GM12878 (cell line): ENCODE results near the gene TP53I3. TPM values are rescaled to one million over a fixed set of nuclear protein-coding genes. Genes with fewer than 3 reads are reported as not detected.

ENCODE experiments used
- ATAC-seq: fragments of 200-7000 bp; cut with Tn5 transposase; 3 replicates; pipeline ENCODE4 v1.9.1; 2020; ENCODE audit warnings: mild to moderate bottlenecking, moderate library complexity
- BruUV-seq: library from RNA; stranded (reverse); fragments of 400-500 nt; replicated peaks from 2 replicates; lab custom pipeline; 2021; lab: Mats Ljungman, UMichigan
- CTCF ChIA-PET: fragments of 300-600 bp; sonication (Branson Sonifier 250); formaldehyde crosslinking; extraction: SDS; loops from one replicate; lab custom pipeline; 2021; ENCODE audit warnings: inconsistent platforms; lab: Yijun Ruan, JAX
- POLR2A ChIA-PET: fragments of 350-600 bp; formaldehyde crosslinking; extraction: SDS; loops from one replicate; lab custom pipeline; 2021; ENCODE audit warnings: inconsistent platforms; lab: Charles Lee
- RAD21 ChIA-PET: fragments of 300-600 bp; sonication (Branson Sonifier 250); formaldehyde crosslinking; loops from one replicate; lab custom pipeline; 2023; ENCODE audit warnings: antibody characterized with exemption; ENCODE audit not compliant: unreplicated experiment; lab: Charles Lee
- SMC1A ChIA-PET: fragments of 300-600 bp; sonication (Branson Sonifier 250); formaldehyde crosslinking; loops from one replicate; lab custom pipeline; 2023; ENCODE audit not compliant: unreplicated experiment, uncharacterized antibody; lab: Charles Lee
- DNase-seq: peaks from one replicate; pipeline ENCODE4 v3.0.0-alpha.2; 2011; ENCODE audit warnings: low read depth, low spot score
- FAIRE-seq: peaks from 3 replicates; lab custom pipeline; 2011; peaks lifted over from hg19 to GRCh38; lab: Jason Lieb, UNC
- H2AFZ ChIP-seq: 2 replicates; pipeline ENCODE4 v1.6.0; 2011; ENCODE audit warnings: low read depth, low read length, control low read depth; ENCODE audit not compliant: control insufficient read depth
- H3K27ac ChIP-seq: 2 replicates; pipeline ENCODE4 v1.5.1; 2011; ENCODE audit warnings: control low read depth; ENCODE audit not compliant: control insufficient read depth, insufficient read depth
- H3K27me3 ChIP-seq, 2 experiments: replicated peaks in 1 of 2; 2 replicates each; pipeline versions ENCODE4 v1.6.0 to v1.6.1; 2011; ENCODE audit warnings: low read length in 1 of 2; ENCODE audit not compliant: control insufficient read depth in 2 of 2, insufficient read depth in 2 of 2
- H3K36me3 ChIP-seq, 2 experiments: 2 replicates each; pipeline ENCODE4 v1.5.1; 2011; ENCODE audit warnings: low read length in 1 of 2; ENCODE audit not compliant: control insufficient read depth in 2 of 2, insufficient read depth in 2 of 2
- H3K4me1 ChIP-seq: 2 replicates; pipeline ENCODE4 v1.6.1; 2011; ENCODE audit warnings: mild to moderate bottlenecking, low read length, moderate library complexity, mixed read lengths; ENCODE audit not compliant: control insufficient read depth, insufficient read depth
- H3K4me2 ChIP-seq: 2 replicates; pipeline ENCODE4 v1.6.0; 2011; ENCODE audit warnings: control low read depth; ENCODE audit not compliant: control insufficient read depth, insufficient read depth
- H3K4me3 ChIP-seq: fragments of 200-600 bp; sonication (generic); 2 replicates; pipeline ENCODE4 v1.5.1; 2016
- H3K79me2 ChIP-seq: 2 replicates; pipeline ENCODE4 v1.6.0; 2011; ENCODE audit warnings: low read length; ENCODE audit not compliant: control insufficient read depth, insufficient read depth
- H3K9ac ChIP-seq: 2 replicates; pipeline ENCODE4 v1.8.0; 2011; ENCODE audit warnings: low read length, control low read depth, mixed read lengths; ENCODE audit not compliant: control insufficient read depth, insufficient read depth
- H3K9me3 ChIP-seq: replicated peaks from 3 replicates; pipeline ENCODE4 v1.5.1; 2011; ENCODE audit warnings: mild to moderate bottlenecking, low read length; ENCODE audit not compliant: control insufficient read depth, insufficient read depth
- H4K20me1 ChIP-seq: 2 replicates; pipeline ENCODE4 v1.6.0; 2011; ENCODE audit not compliant: control insufficient read depth, insufficient read depth
- ATF3 ChIP-seq: IDR thresholded peaks from 2 replicates; pipeline ENCODE4 v1.6.1; 2011; ENCODE audit warnings: low read depth, mild to moderate bottlenecking, low read length, moderate library complexity, borderline replicate concordance; ENCODE audit errors: extremely low read depth
- BRCA1 ChIP-seq: IDR thresholded peaks from 2 replicates; pipeline ENCODE4 v1.6.1; 2011; ENCODE audit warnings: low read depth, low read length, improper control_type of control experiment
- HSF1 ChIP-seq: fragments of 150-350 bp; IDR thresholded peaks from 2 replicates; pipeline ENCODE4 v1.6.1; 2014; ENCODE audit warnings: mild to moderate bottlenecking, low read depth, low read length
- NFYB ChIP-seq: IDR thresholded peaks from 2 replicates; pipeline ENCODE4 v1.6.1; 2011; ENCODE audit warnings: low read depth, mild to moderate bottlenecking, low read length, improper control_type of control experiment, moderate library complexity; ENCODE audit not compliant: insufficient read depth
- PAX8 ChIP-seq: fragments of 450-650 bp; IDR thresholded peaks from 2 replicates; pipeline ENCODE4 v1.6.1; 2017; ENCODE audit warnings: mild to moderate bottlenecking, moderate library complexity
- RAD21 ChIP-seq: IDR thresholded peaks from 2 replicates; pipeline ENCODE4 v1.6.1; 2011; ENCODE audit warnings: mild to moderate bottlenecking, low read depth, low read length, moderate library complexity; ENCODE audit not compliant: insufficient read depth
- RFX5 ChIP-seq: IDR thresholded peaks from 2 replicates; pipeline ENCODE4 v1.6.1; 2011; ENCODE audit warnings: low read depth, low read length, improper control_type of control experiment
- SUPT20H ChIP-seq: IDR thresholded peaks from 2 replicates; pipeline ENCODE4 v1.6.1; 2011; ENCODE audit warnings: low read depth, mild to moderate bottlenecking, low read length, moderate library complexity, borderline replicate concordance; ENCODE audit not compliant: control insufficient read depth
- TBL1XR1 ChIP-seq: IDR thresholded peaks from 2 replicates; pipeline ENCODE4 v1.6.1; 2012; ENCODE audit warnings: low read depth, low read length, improper control_type of control experiment
- WGBS: methylation state at CpG from one replicate; pipeline ENCODE4 v1.1.6; 2016; ENCODE audit warnings: low lambda C conversion rate; ENCODE audit not compliant: insufficient replicate concordance, insufficient coverage; ENCODE audit errors: missing lambda C conversion rate; 5-methylcytosine and 5-hydroxymethylcytosine counted together
- in situ Hi-C: fragments of 300-500 bp; cut with MboI; formaldehyde crosslinking; loops from 9 replicates; pipeline ENCODE4 v1.14.3; 2018; ENCODE audit warnings: mixed read lengths
- intact Hi-C: fragments of 100-400 bp; cut with micrococcal nuclease; formaldehyde crosslinking; loops from one replicate; pipeline ENCODE4 v1.14.2; 2022; ENCODE audit not compliant: unreplicated experiment
- polyA plus RNA-seq, 11 experiments: library from polyadenylated mRNA; depleted of rRNA in 4 of 11; unstranded in 6 of 11; stranded (reverse) in 5 of 11; fragments of >200 nt; fragmentation: Nextera tagmentation in 4 of 11; fragmentation: Illumina TruSeq in 1 of 11; extraction: Ambion mirVana in 4 of 11; extraction: Trizol in 1 of 11; gene quantifications; 1 replicate in 1 of 11; 2 replicates in 10 of 11; pipeline versions ENCODE4 v1.2.1 to v1.2.3, GENCODE V29; 2011 to 2016; ENCODE audit warnings: inconsistent platforms in 2 of 11, missing spikeins in 2 of 11, low read depth in 1 of 11
- total RNA-seq, 4 experiments: library from RNA; depleted of rRNA in 3 of 4; stranded (reverse); fragments of >200 nt in 3 of 4; fragmentation: Illumina TruSeq in 1 of 4; extraction: Trizol in 1 of 4; gene quantifications; 2 replicates each; pipeline versions ENCODE4 v1.2.1 to v1.2.3, GENCODE V29; 2013 to 2021
- TF ChIP-seq, protein P1 (sequence below): fragments of 450-650 bp; formaldehyde crosslinking; IDR thresholded peaks from 2 replicates; pipeline ENCODE4 v1.4.0; 2022; ENCODE audit warnings: mild to moderate bottlenecking, moderate library complexity
- TF ChIP-seq, protein P2 (sequence below): fragments of 450-650 bp; IDR thresholded peaks from 2 replicates; pipeline ENCODE4 v1.6.1; 2017; ENCODE audit warnings: antibody characterized with exemption, mild to moderate bottlenecking, moderate library complexity

The TP53I3 gene
- total and polyA plus RNA-seq, 10 of the 15 experiments (the other 5 are each of a cell fraction or from before 2014, with no cell fraction given): 1.4 to 57.4 (median 11.6) TPM

DNA sequence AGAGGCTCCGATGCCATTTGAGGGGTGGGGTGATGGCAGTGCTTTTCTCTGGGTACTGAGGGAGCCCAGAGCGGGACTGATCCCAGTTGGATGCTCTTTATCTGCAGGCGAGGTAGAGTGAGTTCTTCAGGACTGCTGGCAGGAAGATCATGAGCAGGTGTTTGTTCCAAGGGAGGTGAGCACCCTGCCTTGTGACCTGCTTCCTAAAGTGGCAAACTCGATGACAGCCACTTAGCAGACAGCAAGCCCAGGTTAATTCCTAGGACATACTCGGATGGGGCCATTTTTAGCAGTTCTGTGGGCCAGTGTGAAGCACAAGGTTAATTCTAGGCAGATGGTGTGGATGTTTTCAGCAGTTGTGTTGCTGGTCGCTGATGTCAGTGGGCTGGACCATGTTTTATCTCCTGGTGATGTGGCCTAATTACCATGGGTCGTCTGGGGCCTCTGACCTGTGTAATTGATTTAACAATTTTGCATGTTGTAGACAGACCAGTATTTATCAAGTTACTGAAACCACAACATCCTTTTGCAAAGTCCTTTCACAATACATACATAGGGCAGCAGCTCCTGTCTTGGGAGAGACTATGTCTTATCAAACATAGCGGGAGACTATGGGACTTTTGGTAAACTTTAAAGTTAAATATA, 30.1 kb downstream of the TP53I3 start (continued):
- TF ChIP-seq PAX8 (no peak), RFX5 (no peak)

GRCh38 chr2:24052951-24053350, 31.7 kb downstream of the TP53I3 start:
- SMC1A ChIA-PET: no interaction called here
- peaks cover 0 to 5% of the 10 kb centered on the region in 2 experiments; a peak in 3 of 4 replicates for H3K27me3 ChIP-seq
- TF ChIP-seq HSF1 (no peak), BRCA1 (no peak), ATF3 (no peak), SUPT20H (no peak), RAD21 (no peak), TBL1XR1 (no peak), NFYB (no peak)
- TF ChIP-seq, protein P1, sequence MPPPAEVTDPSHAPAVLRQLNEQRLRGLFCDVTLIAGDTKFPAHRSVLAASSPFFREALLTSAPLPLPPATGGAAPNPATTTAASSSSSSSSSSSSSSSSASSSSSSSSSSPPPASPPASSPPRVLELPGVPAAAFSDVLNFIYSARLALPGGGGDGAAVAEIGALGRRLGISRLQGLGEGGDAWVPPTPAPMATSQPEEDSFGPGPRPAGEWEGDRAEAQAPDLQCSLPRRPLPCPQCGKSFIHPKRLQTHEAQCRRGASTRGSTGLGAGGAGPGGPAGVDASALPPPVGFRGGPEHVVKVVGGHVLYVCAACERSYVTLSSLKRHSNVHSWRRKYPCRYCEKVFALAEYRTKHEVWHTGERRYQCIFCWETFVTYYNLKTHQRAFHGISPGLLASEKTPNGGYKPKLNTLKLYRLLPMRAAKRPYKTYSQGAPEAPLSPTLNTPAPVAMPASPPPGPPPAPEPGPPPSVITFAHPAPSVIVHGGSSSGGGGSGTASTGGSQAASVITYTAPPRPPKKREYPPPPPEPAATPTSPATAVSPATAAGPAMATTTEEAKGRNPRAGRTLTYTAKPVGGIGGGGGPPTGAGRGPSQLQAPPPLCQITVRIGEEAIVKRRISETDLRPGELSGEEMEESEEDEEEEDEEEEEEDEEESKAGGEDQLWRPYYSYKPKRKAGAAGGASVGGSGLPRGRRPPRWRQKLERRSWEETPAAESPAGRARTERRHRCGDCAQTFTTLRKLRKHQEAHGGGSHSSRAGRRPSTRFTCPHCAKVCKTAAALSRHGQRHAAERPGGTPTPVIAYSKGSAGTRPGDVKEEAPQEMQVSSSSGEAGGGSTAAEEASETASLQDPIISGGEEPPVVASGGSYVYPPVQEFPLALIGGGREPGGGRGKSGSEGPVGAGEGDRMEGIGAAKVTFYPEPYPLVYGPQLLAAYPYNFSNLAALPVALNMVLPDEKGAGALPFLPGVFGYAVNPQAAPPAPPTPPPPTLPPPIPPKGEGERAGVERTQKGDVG (CRISPR knock-in tag): no peak
- TF ChIP-seq, protein P2, sequence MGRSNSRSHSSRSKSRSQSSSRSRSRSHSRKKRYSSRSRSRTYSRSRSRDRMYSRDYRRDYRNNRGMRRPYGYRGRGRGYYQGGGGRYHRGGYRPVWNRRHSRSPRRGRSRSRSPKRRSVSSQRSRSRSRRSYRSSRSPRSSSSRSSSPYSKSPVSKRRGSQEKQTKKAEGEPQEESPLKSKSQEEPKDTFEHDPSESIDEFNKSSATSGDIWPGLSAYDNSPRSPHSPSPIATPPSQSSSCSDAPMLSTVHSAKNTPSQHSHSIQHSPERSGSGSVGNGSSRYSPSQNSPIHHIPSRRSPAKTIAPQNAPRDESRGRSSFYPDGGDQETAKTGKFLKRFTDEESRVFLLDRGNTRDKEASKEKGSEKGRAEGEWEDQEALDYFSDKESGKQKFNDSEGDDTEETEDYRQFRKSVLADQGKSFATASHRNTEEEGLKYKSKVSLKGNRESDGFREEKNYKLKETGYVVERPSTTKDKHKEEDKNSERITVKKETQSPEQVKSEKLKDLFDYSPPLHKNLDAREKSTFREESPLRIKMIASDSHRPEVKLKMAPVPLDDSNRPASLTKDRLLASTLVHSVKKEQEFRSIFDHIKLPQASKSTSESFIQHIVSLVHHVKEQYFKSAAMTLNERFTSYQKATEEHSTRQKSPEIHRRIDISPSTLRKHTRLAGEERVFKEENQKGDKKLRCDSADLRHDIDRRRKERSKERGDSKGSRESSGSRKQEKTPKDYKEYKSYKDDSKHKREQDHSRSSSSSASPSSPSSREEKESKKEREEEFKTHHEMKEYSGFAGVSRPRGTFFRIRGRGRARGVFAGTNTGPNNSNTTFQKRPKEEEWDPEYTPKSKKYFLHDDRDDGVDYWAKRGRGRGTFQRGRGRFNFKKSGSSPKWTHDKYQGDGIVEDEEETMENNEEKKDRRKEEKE: no peak

More at GRCh38 chr2:24052951-24053350, 31.7 kb downstream of the TP53I3 start:
- BruUV-seq: no TSS peak
- intact Hi-C loops (no loop called here), in situ Hi-C loops (no loop called here)
- H3K4me2 ChIP-seq: no peak overlapping the region
- no peak overlapping the region for H2AFZ ChIP-seq
- H3K4me3 ChIP-seq: no peak overlapping the region
- no peaks in the 10 kb centered on the region for H4K20me1 ChIP-seq
- ChIA-PET CTCF (no interaction called here), POLR2A (interaction anchor here (0.7 to 1.7 kb wide), 3 partner anchors 23 to 329 kb away, joined by 3 to 6 read pairs (median 4); partner anchors contain the start of gene SF3B6), RAD21 (no interaction called here)
- H3K4me1 ChIP-seq: 0 out of 2 replicates have a peak, but pooled peaks cover 3% of the 10 kb centered on the region
- WGBS: 93% methylated on average over 1 of the region's 1 CpG
- no peaks in the 10 kb centered on the region for H3K36me3 ChIP-seq
- no peak overlapping the region for H3K27ac ChIP-seq
- FAIRE-seq: no peak
- no peaks in the 10 kb centered on the region for H3K9me3 ChIP-seq
- H3K9ac ChIP-seq: no peak overlapping the region
- H3K79me2 ChIP-seq: no peaks in the 10 kb centered on the region
- no peak for DNase-seq
- no peak for ATAC-seq
